Activated CD4-positive, alpha-beta T cell treated with anti-CD3 and anti-CD28 coated beads, Interleukin-2, amount 50 U/mL, for 4 hours (primary cell): ENCODE results near the gene STUB1.

Experiments used
- DNase-seq, 2 experiments: peaks; one replicate each; pipeline ENCODE4 v3.0.0-alpha.2; 2020

STUB1 gene

GRCh38 chr16:645852-646678, 34.1 kb upstream of the STUB1 start:
- no peak for DNase-seq

- no peak for DNase-seq
These were observed 33.5 kb upstream of the STUB1 start for GRCh38 chr16:646679-647172.

- DNase-seq: no peak
These were observed 32.9 kb upstream of the STUB1 start for GRCh38 chr16:647173-647902.

- peak in 1 of 2 experiments; percentile 33 for DNase-seq
These were observed 32.0 kb upstream of the STUB1 start for GRCh38 chr16:648071-648780.

GRCh38 chr16:648781-649589, 31.2 kb upstream of the STUB1 start, which contains the start of gene WDR90:
Gene WDR90 (plus strand): TSS chr16:649365. CDS start chr16:649417, 52 bp downstream.
- DNase-seq: peak; percentile 90 to 91

- DNase-seq: no peak
These were observed 30.6 kb upstream of the STUB1 start for GRCh38 chr16:649631-650030.

GRCh38 chr16:651844-652243, 28.4 kb upstream of the STUB1 start:
- no peak for DNase-seq

- no peak for DNase-seq
These were observed 27.5 kb upstream of the STUB1 start for GRCh38 chr16:652454-653305.

GRCh38 chr16:654034-654433, 26.2 kb upstream of the STUB1 start:
- no peak for DNase-seq

GRCh38 chr16:657487-657886, 22.7 kb upstream of the STUB1 start:
- no peak for DNase-seq

- no peak for DNase-seq
These were observed 21.3 kb upstream of the STUB1 start for GRCh38 chr16:658679-659571.

- no peak for DNase-seq
These were observed 20.6 kb upstream of the STUB1 start for GRCh38 chr16:659618-660017.

GRCh38 chr16:660132-660458, 20.1 kb upstream of the STUB1 start:
- DNase-seq: no peak

GRCh38 chr16:660459-661183, 19.6 kb upstream of the STUB1 start:
- DNase-seq: peak; percentile 52 to 53

GRCh38 chr16:661184-661821, 18.9 kb upstream of the STUB1 start:
- DNase-seq: no peak

- no peak for DNase-seq
These were observed 18.1 kb upstream of the STUB1 start for GRCh38 chr16:662095-662494.

- DNase-seq: no peak
These were observed 17.6 kb upstream of the STUB1 start for GRCh38 chr16:662597-662996.

GRCh38 chr16:666572-666971, 13.6 kb upstream of the STUB1 start:
- no peak for DNase-seq

GRCh38 chr16:667113-667779, 13.0 kb upstream of the STUB1 start:
- DNase-seq: no peak
